Stimulated activated CD4-positive, alpha-beta T cell treated with anti-CD3 and anti-CD28 coated beads, Interleukin-15, amount 100 ng/mL, for 48 hours (primary cell): ENCODE measurements around the gene IRF2.
A peak's percentile ranks its signal among the peaks of the same experiment; 100 is the strongest.

ENCODE experiments used
- DNase-seq, 2 donors: peaks; one replicate each; pipeline ENCODE4 v3.0.0-alpha.2; 2020; ENCODE audit warnings: low read depth in 2 of 2

The IRF2 gene

GRCh38 chr4:184473499-184474262 is 669 bp downstream of the IRF2 start:
- peak in 1 of 2 donors; percentile 17 for DNase-seq

- DNase-seq = peak in 1 of 2 donors; percentile 53
These were observed 1.5 kb downstream of the IRF2 start for GRCh38 chr4:184472614-184473498.

- no peak for DNase-seq
These were observed 2.3 kb downstream of the IRF2 start for GRCh38 chr4:184471881-184472613.

GRCh38 chr4:184470785-184471110 is 3.6 kb downstream of the IRF2 start:
- no peak for DNase-seq

GRCh38 chr4:184466634-184467033 is 7.7 kb downstream of the IRF2 start:
- DNase-seq = no peak

- no peak for DNase-seq
These were observed 9.4 kb downstream of the IRF2 start for GRCh38 chr4:184464759-184465454.

- DNase-seq = no peak
These were observed 10.5 kb downstream of the IRF2 start for GRCh38 chr4:184463856-184464255.

GRCh38 chr4:184463158-184463557 is 11.2 kb downstream of the IRF2 start:
- no peak for DNase-seq

GRCh38 chr4:184462724-184463123 is 11.6 kb downstream of the IRF2 start:
- no peak for DNase-seq

- DNase-seq = no peak
These were observed 12.5 kb downstream of the IRF2 start for GRCh38 chr4:184461711-184462441.

GRCh38 chr4:184460499-184461285 is 13.7 kb downstream of the IRF2 start:
- DNase-seq = no peak

- DNase-seq = no peak
These were observed 14.9 kb downstream of the IRF2 start for GRCh38 chr4:184459413-184459812.

- no peak for DNase-seq
These were observed 16.7 kb downstream of the IRF2 start for GRCh38 chr4:184457535-184458249.

- no peak for DNase-seq
These were observed 18.0 kb downstream of the IRF2 start for GRCh38 chr4:184456337-184456736.

- DNase-seq = no peak
These were observed 19.1 kb downstream of the IRF2 start for GRCh38 chr4:184455299-184455698.

GRCh38 chr4:184453365-184454160 is 20.8 kb downstream of the IRF2 start:
- no peak for DNase-seq

GRCh38 chr4:184452740-184453139 is 21.6 kb downstream of the IRF2 start:
- no peak for DNase-seq

GRCh38 chr4:184451726-184452125 is 22.6 kb downstream of the IRF2 start:
- DNase-seq = no peak
